Type B pancreatic cell (in vitro differentiated cells): ENCODE results near the gene AREL1. TPM values are rescaled to one million over a fixed set of nuclear protein-coding genes. Genes with fewer than 3 reads are reported as not detected.

Experiments used
- DNase-seq: peaks from one replicate; pipeline ENCODE4 v3.0.0; 2021; ENCODE audit warnings: mixed read lengths; ENCODE audit not compliant: unreplicated experiment; ENCODE audit errors: extremely low spot score
- H3K27ac Mint-ChIP-seq: 2 replicates; pipeline ENCODE4 v1.8.0; 2021; ENCODE audit warnings: mild to moderate bottlenecking, mixed read lengths
- H3K27me3 Mint-ChIP-seq: 2 replicates; pipeline ENCODE4 v1.8.0; 2021; ENCODE audit warnings: mixed read lengths
- H3K36me3 Mint-ChIP-seq: 2 replicates; pipeline ENCODE4 v1.8.0; 2021; ENCODE audit warnings: mixed read lengths
- H3K4me1 Mint-ChIP-seq: one replicate; pipeline ENCODE4 v1.8.0; 2021; ENCODE audit warnings: mixed read lengths; ENCODE audit not compliant: unreplicated experiment
- H3K4me3 Mint-ChIP-seq: 2 replicates; pipeline ENCODE4 v1.8.0; 2021; ENCODE audit warnings: mild to moderate bottlenecking, mixed read lengths
- H3K9me3 Mint-ChIP-seq: 2 replicates; pipeline ENCODE4 v1.8.0; 2021; ENCODE audit warnings: mixed read lengths
- total RNA-seq: library from RNA; stranded (reverse); gene quantifications from 2 replicates; pipeline ENCODE4 v1.2.1, GENCODE V29; 2021; ENCODE audit warnings: low replicate concordance
- TF ChIP-seq, protein P1 (sequence below): fragments of 200-600 bp; sonication (generic); conservative IDR thresholded peaks from 2 replicates; pipeline ENCODE4 v1.5.0; 2021; ENCODE audit warnings: antibody characterized with exemption, mild to moderate bottlenecking

The AREL1 gene
- total RNA-seq, 1 donor from 2014 or later, result 41.5 TPM

DNA sequence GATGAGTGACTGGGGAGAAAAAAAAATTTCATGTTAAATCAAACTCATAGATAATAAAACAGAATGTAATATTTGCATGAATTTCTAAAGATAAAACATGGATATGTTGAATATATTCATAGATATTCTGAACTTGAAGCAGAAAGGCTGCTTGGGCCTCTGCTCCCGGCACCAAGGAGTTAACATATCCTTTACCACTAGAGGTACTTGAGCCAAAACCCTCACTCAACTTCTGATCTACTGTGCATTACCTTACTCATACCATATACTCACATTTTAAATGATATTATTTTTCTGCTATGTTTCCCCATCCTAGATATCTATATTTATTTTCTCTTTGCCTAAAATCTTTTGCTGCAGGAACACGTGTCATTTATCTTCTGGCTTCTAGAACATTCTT lies 14.9 kb downstream of the AREL1 start:
- no peak overlapping the region for H3K27ac Mint-ChIP-seq
- H3K4me3 Mint-ChIP-seq, result no peak overlapping the region
- DNase-seq, result no peak
- no peaks in the 10 kb centered on the region for H3K27me3 Mint-ChIP-seq
- peaks cover 17% of the 10 kb centered on the region for H3K36me3 Mint-ChIP-seq
- no peaks in the 10 kb centered on the region for H3K9me3 Mint-ChIP-seq
- no peaks in the 10 kb centered on the region for H3K4me1 Mint-ChIP-seq
- TF ChIP-seq, protein P1, sequence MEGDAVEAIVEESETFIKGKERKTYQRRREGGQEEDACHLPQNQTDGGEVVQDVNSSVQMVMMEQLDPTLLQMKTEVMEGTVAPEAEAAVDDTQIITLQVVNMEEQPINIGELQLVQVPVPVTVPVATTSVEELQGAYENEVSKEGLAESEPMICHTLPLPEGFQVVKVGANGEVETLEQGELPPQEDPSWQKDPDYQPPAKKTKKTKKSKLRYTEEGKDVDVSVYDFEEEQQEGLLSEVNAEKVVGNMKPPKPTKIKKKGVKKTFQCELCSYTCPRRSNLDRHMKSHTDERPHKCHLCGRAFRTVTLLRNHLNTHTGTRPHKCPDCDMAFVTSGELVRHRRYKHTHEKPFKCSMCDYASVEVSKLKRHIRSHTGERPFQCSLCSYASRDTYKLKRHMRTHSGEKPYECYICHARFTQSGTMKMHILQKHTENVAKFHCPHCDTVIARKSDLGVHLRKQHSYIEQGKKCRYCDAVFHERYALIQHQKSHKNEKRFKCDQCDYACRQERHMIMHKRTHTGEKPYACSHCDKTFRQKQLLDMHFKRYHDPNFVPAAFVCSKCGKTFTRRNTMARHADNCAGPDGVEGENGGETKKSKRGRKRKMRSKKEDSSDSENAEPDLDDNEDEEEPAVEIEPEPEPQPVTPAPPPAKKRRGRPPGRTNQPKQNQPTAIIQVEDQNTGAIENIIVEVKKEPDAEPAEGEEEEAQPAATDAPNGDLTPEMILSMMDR, result no peak

GRCh38 chr14:74697543-74697942 lies 15.3 kb downstream of the AREL1 start:
- Mint-ChIP-seq H3K9me3 (no peaks in the 10 kb centered on the region), H3K27ac (no peak overlapping the region), H3K27me3 (no peaks in the 10 kb centered on the region), H3K4me3 (no peak overlapping the region), H3K4me1 (no peaks in the 10 kb centered on the region), H3K36me3 (peaks cover 13% of the 10 kb centered on the region)
- TF ChIP-seq, protein P1, result no peak
- DNase-seq, result no peak

DNA sequence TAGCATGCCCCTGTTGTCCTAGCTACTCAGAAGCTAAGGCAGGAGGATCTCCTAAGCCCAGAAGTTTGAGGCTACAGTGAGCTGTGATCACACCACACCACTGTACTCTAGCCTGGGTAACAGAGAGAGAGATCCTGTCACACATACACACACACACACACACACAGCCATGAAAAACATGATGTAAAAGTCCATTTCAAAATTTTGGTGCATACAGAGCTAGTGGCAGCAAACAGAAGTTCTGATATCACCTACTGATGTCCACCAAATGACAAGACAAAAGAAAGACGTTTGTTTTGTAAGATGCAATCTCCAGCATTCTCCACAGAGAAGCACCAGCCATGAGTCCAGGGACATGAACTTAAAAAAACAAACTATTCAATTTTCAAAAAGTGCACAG lies 15.9 kb downstream of the AREL1 start:
- Mint-ChIP-seq H3K4me3 (no peak overlapping the region), H3K27ac (no peak overlapping the region), H3K36me3 (peaks cover 12% of the 10 kb centered on the region), H3K27me3 (no peaks in the 10 kb centered on the region), H3K4me1 (no peaks in the 10 kb centered on the region), H3K9me3 (no peaks in the 10 kb centered on the region)
- no peak for DNase-seq
- TF ChIP-seq, protein P1, result no peak

- H3K4me3 Mint-ChIP-seq, result no peak overlapping the region
- H3K27ac Mint-ChIP-seq, result no peak overlapping the region
- H3K4me1 Mint-ChIP-seq, result no peaks in the 10 kb centered on the region
- H3K36me3 Mint-ChIP-seq, result peaks cover 7% of the 10 kb centered on the region
- no peaks in the 10 kb centered on the region for H3K9me3 Mint-ChIP-seq
- TF ChIP-seq, protein P1, result no peak
- no peak for DNase-seq
- H3K27me3 Mint-ChIP-seq, result no peaks in the 10 kb centered on the region
Measured at GRCh38 chr14:74695406-74695805, 17.5 kb downstream of the AREL1 start.

- H3K36me3 Mint-ChIP-seq, result peaks cover 20% of the 10 kb centered on the region
- DNase-seq, result no peak
- no peaks in the 10 kb centered on the region for H3K9me3 Mint-ChIP-seq
- H3K4me3 Mint-ChIP-seq, result no peak overlapping the region
- TF ChIP-seq, protein P1, result no peak
- no peaks in the 10 kb centered on the region for H3K4me1 Mint-ChIP-seq
- no peaks in the 10 kb centered on the region for H3K27me3 Mint-ChIP-seq
- H3K27ac Mint-ChIP-seq, result no peak overlapping the region
Measured at GRCh38 chr14:74693191-74693590, 19.7 kb downstream of the AREL1 start.

- no peak overlapping the region for H3K27ac Mint-ChIP-seq
- H3K27me3 Mint-ChIP-seq, result no peaks in the 10 kb centered on the region
- DNase-seq, result no peak
- no peaks in the 10 kb centered on the region for H3K4me1 Mint-ChIP-seq
- no peaks in the 10 kb centered on the region for H3K9me3 Mint-ChIP-seq
- H3K36me3 Mint-ChIP-seq, result peaks cover 17% of the 10 kb centered on the region
- no peak overlapping the region for H3K4me3 Mint-ChIP-seq
- TF ChIP-seq, protein P1, result no peak
Measured at GRCh38 chr14:74691456-74691855, 21.4 kb downstream of the AREL1 start.
